HG03378 (cell line): ENCODE results near the gene VPS36.
"Not testable (repeated sequence)": the region's sequence is repeated elsewhere in the genome, so short reads cannot be mapped to it uniquely, and the experiment has no call there.

Experiments
- ATAC-seq: cut with Tn5 transposase; IDR thresholded peaks from one replicate; pipeline ENCODE4 v1.9.1; 2021; ENCODE audit warnings: mild to moderate bottlenecking, moderate library complexity; ENCODE audit not compliant: unreplicated experiment

Gene VPS36

DNA sequence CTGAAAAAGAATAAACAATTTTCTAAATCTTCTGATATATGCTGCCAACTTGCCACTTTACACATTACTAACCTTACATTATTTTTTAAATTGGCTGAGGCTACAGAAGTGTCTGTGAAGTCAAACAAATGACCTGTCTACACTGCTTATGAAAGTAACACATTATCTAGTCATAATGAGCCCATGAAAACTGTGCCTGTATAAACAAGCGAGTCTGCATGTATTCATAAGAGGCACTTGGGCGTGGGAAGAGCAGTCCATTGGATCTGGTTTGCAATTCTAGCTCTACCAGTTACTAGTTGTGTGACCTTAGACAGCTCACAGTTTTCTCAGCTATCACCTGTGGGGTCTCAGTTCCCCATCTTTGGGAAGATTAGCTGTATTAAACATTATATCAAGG is 3.1 kb downstream of the VPS36 start:
- ATAC-seq = no peak

DNA sequence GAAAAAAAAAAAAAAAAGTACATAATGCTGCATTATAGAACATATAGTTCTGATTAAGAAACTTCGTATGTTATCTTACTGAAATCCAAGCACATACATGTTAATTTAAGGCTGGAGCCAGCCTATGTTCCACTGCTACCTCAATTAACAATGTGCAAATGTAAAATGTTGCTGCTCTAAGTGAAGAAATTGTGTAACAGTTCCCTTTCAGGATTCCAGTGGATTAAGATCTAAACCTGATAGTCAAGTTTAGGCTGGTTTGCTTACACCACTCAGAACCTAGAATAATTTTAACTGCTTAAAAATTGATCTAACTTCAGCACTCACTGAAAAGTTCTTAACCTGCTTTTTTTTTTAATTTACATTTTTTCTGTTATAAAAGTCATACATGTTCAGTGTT is 4.2 kb downstream of the VPS36 start:
- no peak for ATAC-seq

GRCh38 chr13:52432456-52432855 is 18.0 kb downstream of the VPS36 start:
- no peak for ATAC-seq

DNA sequence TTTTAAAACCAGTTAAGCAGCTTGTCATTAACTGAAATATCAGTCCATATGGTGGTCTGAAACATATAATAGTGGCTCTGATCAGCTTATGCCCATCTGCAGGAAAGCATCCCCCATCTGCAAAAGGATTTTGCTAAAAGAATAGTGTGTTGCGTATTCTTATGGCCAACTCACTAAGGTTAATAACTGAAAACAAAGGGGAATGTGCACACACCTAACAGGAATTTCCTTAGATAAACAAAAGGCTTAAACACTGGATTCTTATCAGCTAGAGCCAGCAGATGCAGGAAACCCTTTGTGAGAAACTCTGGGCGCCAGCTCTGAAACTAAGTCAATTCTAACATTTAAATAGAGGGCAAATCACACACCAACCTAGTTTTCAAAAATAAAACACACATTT is 22.1 kb downstream of the VPS36 start:
- ATAC-seq = no peak

DNA sequence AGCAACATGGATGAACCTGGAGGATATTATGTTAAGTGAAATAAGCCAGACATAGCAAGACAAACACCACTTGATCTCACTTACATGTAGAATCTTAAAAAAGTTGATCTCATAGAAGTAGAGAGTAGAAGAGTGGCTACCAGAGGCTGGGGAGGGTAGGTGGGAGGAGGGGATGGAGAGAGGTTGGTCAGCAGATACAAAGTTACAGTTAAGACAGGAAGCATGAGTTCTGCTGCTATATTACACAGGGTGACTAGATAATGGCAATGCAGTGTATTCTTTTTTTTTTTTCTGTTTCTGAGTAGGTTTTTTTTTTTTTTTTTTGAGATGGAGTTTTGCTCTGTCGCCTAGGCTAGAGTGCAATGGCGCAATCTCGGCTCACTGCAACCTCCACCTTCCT is 29.2 kb downstream of the VPS36 start:
- ATAC-seq = no peak

DNA sequence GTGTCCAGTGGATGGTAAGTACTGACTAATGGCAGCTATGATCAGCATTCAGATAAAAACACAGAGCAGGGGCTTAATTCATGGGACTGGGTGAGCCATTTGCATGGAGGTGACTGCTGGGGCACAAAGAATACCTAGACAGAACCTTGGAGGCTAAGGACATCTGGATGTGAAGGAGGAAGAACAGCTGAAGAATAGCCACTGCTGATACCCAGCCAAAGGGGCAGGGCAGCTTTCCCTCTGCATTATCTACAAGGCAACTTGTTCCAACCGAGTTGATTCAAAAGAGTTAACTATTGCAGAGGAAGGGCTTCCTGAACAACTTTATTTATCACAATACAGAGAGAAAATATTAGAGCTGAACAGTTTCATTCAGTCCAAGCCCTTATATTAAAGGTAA is 31.4 kb downstream of the VPS36 start:
- ATAC-seq = no peak

GRCh38 chr13:52414963-52415362 is 35.5 kb downstream of the VPS36 start:
- ATAC-seq = no peak

GRCh38 chr13:52414051-52414450 is 36.4 kb downstream of the VPS36 start:
- ATAC-seq = no peak

GRCh38 chr13:52412128-52412527 is 38.3 kb downstream of the VPS36 start:
- ATAC-seq = no peak

- ATAC-seq = peak; percentile 98
These were observed 38.8 kb downstream of the VPS36 start for GRCh38 chr13:52411629-52412028.

DNA sequence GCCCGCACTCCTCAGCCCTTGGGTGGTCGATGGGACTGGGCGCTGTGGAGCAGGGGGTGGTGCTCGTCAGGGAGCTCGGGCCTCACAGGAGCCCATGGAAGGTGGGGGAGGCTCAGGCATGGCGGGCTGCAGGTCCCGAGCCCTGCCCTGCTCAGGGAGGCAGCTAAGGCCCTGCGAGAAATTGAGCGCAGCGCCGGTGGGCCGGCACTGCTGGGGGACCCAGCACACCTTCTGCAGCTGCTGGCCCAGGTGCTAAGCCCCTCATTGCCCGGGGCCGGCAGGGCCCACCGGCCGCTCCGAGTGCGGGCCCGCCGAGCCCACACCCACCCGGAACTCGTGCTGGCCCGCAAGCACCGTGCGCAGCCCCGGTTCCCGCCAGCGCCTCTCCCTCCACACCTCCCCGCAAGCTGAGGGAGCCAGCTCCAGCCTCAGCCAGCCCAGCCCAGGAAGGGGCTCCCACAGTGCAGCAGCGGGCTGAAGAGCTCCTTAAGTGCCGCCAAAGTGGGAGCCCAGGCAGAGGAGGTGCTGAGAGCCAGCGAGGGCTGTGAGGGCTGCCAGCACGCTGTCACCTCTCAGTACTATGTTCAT is 42.3 kb downstream of the VPS36 start:
- not testable (repeated sequence) for ATAC-seq

- ATAC-seq = not testable (repeated sequence)
These were observed 43.0 kb downstream of the VPS36 start for GRCh38 chr13:52407436-52407835.

DNA sequence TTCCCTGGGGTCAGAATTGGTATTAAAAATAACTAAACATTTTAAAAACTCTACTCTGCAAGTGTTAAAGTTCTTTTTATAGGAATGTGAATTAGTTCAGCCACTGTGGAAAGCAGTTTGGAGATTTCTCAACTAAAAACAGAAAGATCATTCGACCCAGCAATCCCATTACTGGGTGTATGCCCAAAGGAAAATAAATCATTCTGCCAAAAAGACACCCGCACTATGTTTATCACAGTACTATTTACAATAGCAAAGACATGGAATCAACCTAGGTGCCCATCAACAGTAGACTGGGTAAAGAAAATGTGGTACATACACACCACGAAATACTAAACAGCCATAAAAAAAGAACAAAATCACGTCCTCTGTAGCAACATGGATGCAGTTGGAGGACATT is 43.8 kb downstream of the VPS36 start:
- ATAC-seq = no peak

GRCh38 chr13:52405767-52406494 is 44.5 kb downstream of the VPS36 start, which contains the start of gene THSD1:
Gene THSD1, minus strand, starts transcription at chr13:52406172. Its CDS starts 3,572 bp downstream, at chr13:52402600.
- no peak for ATAC-seq

DNA sequence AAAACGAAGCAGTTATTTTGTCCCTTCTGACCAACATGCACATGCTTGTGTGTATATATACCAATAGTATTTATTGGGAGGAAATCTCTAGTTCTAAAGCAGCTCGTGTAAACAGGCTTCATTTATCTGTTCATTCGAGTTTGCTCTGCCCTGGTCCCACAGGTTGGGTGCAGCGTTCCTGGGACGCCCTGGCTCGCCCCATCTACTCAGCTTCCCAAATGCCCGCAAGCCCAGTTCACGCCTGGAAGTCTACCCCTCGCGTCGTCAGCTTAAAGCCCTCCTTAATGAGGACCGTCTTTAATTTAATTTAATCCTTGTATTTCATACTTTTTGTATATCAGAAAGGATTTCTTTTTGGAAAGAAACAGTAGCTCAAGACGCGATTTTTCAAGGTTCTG is 45.1 kb downstream of the VPS36 start:
- no peak for ATAC-seq

GRCh38 chr13:52399708-52400107 is 50.7 kb downstream of the VPS36 start:
- ATAC-seq = no peak

DNA sequence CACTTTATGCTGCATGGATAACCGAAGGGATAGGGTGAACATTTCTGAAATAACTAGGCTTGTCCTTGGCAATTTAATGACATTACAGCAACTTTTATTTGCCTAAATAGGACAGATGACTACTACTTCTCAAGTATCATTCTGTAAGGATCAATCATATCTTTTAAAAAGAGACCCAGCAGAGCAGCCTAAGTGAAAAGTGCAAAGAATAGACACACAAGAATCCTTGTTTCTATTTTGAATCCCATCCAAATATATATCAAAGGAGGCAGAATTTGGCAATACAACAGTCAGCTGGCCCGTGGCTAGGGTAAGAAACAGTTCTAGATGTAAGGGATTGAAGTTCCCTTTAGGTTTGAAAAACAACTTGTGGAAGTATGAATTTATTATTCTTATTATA is 51.4 kb downstream of the VPS36 start:
- ATAC-seq = no peak

- no peak for ATAC-seq
These were observed 54.7 kb downstream of the VPS36 start for GRCh38 chr13:52395704-52396103.

DNA sequence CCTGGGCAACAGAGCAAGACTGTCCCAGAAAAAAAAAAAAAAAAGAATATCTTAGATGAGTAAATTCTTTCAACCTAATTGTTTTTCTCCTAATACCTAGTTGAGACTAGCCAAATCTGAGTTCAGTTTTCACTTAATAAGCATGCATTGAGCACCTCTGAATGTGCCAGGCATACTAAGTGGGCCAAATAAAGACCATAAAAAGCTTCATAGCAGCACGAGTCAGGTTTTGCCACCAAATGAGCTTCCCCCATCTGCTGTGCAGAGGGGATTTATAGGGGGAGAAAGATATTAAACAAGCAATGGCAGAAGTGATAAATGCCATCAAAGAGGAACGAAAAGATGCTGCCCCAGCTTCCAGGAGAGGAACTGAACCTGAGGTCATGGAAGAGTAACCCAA is 55.8 kb downstream of the VPS36 start:
- ATAC-seq = no peak

DNA sequence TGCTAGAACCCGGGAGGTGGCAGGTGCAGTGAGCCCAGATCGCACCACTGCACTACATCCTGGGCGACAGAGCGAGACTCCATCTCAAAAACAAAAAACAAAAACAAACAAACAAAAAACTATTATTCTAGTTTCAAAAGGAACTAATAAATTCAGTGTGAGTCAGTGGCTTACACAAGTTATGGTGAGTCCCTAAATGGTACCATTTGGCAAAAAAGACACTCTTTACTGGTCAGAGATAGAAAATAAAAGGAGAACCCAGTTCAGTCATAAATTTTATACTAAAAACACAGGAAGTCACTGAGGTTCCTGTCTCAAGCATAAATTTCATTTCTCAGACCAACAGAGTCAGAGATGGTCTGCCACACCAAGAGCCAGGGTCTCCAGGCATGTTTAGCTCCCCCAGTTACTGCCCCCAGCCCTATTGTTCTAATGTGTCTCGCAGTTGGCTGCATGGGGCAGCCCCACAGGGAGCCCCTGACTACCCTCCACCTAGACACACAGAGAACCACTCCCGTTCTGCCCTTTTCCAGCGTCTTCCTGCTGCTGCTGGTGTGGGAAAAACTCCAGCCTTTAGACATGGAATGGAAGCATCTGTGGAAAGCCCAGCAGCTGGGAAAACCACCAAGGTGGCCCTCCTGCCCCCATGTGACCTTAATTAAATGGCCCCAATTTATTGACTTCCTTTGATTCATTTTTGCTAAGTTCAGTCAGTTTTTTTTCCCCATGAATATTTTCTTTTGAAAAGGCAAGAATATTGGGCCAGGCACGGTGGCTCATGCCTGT is 56.7 kb downstream of the VPS36 start:
- no peak for ATAC-seq

DNA sequence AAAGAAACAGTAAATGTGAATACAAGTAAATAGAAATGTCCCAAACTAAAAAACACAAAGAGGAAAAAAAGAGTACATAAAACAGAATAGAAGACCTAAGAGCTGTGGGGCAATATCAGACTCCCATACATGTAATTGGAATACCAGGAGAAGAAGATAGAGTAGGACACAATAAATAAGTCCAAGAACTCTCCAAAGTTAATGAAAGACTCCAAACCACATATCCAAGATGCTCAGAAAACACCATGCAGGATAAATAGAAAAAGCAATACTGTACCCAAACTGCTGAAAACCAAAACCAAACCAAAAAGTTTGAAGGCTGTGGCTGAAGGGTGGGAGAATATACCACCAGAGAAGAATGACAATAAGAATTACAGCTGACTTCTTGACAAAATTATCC is 62.7 kb downstream of the VPS36 start:
- no peak for ATAC-seq

DNA sequence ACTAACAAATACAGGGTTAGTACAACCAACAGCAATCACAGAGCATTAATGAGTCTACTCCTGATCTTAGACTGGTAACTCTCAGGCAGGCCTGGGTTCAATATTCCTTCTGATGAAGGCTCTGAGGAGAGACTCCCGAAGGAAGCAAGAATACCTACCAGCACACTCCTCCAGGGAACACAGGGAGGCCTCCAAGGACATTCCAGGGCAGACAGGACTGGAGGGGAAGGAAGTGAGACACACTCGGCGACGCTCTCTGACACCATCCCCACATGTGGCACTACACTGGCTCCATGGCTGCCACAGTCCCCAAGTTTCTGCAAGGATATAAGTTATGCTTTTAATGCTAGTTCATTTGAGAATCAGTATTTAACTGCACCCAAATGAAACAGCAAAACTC is 64.6 kb downstream of the VPS36 start:
- ATAC-seq = no peak
